Occipital lobe (tissue), 2 donors: Measurements from ENCODE around the gene ST8SIA5. TPM values are rescaled to one million over a fixed set of nuclear protein-coding genes. Genes with fewer than 3 reads are reported as not detected.
"Not testable (repeated sequence)": the region's sequence is repeated elsewhere in the genome, so short reads cannot be mapped to it uniquely, and the experiment has no call there.

Source experiments
- DNase-seq: peaks from one replicate; lab custom pipeline; 2025; lab: John Stamatoyannopoulos, UW
- total RNA-seq: library from RNA; depleted of rRNA; stranded (reverse); fragments of >200 nt; gene quantifications from one replicate; pipeline ENCODE4 v1.2.3, GENCODE V29; 2014

ST8SIA5 gene
- total RNA-seq, result 10.8 TPM

DNA sequence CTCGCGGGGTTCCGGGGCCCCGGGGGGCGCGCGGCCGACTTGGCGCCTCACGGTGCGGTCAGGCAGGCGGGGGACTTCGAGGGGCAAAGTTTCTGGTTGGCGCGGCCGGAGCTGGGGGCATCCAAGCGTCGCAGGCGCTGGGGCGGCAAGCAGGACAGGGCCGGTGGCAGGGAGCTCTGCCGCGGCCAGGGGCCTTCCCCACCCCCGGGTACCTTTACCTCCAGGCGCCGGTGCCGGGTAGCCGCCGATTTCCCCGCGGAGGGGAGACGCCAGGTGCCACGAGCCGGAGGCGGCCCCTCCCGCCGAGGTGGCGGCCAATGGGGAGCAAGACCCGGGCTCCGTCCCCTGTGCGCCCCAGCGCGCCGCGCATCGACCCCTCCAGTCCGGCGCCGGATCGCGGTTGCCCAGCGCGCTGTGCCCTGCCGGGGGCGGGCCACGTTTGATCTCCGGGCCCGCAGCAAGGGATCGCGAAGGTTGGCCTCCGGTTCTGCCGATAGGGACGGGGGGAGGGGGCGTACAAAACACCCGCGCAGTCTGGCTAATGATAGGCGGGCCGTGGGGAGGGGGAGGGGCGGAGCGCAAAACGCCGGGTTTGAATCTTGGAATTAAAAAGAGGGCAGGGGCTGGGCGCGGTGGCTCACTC is at the start of gene ST8SIA5:
Gene ST8SIA5 (minus strand): TSS at position 495 of the 643 bp plus-strand sequence. CDS start 545 bp downstream, outside the sequence.
- DNase-seq, result peak; percentile 55

DNA sequence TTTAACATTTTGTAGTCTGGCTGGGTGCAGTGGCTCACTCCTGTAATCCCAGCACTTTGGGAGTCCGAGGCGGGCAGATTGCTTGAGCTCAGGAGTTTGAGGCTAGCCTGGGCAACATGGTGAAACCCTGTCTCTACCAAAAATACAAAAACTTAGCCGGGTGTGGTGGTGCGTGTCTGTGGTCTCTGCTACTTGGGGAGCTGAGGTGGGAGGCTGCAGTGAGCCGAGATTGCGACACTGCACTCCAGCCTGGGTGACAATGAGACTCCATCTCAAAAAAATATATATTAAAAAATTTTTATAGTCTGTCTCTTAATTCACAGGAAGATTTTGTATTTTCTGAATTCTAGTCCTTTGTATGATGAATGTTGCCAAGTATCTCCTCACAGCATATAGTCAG is 39.1 kb upstream of the ST8SIA5 start:
- not testable (repeated sequence) for DNase-seq

DNA sequence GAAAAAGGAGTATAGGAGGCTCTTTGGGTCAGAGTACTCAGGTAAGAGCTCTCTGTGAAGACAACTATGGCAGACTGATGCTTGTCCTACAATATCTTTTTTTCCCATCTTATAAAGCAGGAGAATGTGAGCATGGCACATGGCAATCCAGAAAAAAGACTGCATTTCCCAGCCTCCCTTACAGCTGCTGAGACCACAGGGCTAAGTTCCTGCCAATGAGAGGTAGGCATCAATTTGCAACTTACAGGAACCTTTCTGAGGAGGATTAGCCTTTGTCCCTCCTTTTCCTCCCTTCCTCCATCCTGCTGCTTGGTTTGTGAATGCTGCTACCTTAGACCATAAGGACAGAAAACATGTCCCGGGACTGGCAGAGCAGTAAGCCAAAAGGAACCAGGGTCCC is 37.8 kb upstream of the ST8SIA5 start:
- DNase-seq, result no peak

DNA sequence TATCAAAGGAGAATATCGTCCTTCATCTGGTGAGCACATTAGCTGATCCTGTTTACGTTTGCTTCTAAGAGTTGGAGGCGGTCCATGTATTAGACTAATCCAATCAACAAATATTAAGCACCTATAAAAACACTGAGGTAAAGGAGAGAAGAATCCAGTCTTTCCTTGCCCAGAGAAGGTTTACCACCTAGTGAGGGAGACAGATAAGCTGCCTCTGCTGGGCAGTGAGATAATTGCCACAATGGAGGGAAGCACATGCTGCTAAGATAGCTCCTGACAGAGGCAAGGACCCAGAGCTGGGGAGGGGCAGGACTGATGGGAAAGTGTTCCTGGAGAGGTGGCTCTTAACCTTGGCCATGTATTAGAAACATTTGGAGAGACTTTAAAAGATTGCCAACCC is 36.7 kb upstream of the ST8SIA5 start:
- DNase-seq, result no peak

- DNase-seq, result no peak
These were observed 32.2 kb upstream of the ST8SIA5 start for GRCh38 chr18:46789088-46789487.

DNA sequence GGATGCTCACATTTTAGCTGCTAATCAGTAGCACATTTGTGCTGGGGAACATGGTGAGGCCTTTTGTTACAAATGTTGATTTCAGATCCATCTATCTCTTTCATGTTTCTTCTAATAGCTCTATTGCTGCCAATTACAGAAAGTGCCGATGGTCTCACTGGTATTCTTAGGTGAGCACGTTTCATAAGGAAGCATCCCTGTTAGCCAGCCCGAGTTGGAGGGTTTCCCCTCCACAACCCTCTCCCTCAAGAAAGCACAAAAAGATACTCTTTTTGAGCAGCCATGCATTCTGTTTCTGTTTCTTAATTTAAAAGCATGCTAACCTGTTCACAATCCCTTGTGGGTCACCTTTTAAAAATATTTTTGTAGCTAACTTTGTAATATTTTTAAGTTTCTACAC is 30.8 kb upstream of the ST8SIA5 start:
- no peak for DNase-seq

DNA sequence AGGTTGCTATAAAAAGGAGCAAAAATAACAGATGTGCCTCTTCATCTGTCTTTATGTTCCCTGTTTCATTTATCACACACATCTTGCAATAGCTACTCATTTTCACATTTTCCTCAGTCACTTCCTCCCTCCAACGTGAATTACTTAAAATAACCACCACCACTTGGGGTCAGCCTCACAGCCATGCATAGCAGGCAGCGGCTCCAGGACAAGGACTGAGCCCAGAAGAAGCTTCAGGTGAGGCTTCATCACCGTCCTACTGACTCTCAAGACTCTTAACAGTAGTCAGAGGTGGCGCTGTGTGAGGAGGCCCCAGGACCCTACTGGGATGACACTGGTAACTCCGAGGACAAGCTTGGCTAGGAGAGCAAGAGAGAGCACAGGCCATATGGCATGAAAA is 15.5 kb upstream of the ST8SIA5 start:
- DNase-seq, result no peak

- DNase-seq, result no peak
These were observed 14.3 kb upstream of the ST8SIA5 start for GRCh38 chr18:46771141-46771540.

GRCh38 chr18:46770708-46771107 is 13.9 kb upstream of the ST8SIA5 start:
- no peak for DNase-seq

- no peak for DNase-seq
These were observed 11.5 kb upstream of the ST8SIA5 start for GRCh38 chr18:46768166-46768921.

DNA sequence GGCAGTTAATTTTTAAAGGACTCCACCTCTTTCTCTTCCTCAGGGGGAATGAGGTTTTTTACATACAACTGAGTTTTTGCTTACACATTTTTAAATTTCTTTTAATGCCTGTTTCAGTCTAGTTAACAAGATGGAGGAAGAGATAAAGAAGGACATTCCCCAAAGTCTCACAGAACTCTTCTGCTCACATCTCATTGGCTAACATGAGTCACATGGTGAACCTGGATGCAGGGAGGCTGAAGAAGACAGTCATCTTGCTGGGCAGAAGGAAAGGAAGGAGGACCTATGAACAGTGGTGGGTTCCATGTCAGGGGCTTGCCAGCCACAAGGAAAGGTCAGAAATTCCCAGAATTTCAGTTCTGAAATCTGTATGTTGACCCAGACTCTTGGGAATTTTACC is 10.4 kb upstream of the ST8SIA5 start:
- DNase-seq, result no peak

GRCh38 chr18:46764586-46764985 is 7.7 kb upstream of the ST8SIA5 start:
- DNase-seq, result no peak

- DNase-seq, result no peak
These were observed 4.4 kb upstream of the ST8SIA5 start for GRCh38 chr18:46761059-46761769.

GRCh38 chr18:46759890-46760289 is 3.0 kb upstream of the ST8SIA5 start:
- DNase-seq, result no peak

GRCh38 chr18:46756025-46756558 is 761 bp downstream of the ST8SIA5 start:
- no peak for DNase-seq

DNA sequence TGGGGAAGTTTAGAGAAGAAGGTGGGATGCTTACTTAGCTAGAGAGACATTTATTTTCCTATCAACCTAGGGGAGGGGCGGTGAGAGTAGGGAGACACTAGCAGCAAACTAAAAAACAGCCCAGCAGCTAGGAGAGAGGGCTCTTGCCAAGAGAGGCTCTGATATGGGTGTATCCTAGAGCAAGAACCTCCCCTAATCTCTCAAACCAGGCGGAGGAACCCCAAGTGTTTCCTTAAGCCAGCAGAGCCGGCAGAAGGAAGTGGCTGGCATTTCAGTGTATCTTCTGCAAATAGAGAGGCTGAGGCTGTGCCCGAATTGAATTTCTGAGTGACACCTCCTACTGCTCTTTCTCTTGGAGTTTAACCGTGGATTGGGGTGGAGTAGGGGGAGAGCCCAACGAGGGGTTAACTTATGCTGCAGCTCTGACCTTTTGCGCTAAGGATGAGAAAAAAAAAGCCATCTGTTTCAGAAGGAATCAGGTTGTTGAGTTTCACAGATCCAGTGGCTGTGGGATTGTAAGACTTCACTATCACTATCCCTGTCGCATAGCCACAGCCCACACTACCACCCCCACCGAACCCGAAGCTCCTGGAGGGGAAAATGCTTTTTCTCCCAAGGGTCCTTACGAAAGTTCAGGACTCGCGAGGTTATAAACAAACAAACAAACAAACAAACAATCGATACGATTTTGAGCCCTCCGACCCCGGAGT is 1.4 kb downstream of the ST8SIA5 start:
- peak; percentile 56 for DNase-seq

DNA sequence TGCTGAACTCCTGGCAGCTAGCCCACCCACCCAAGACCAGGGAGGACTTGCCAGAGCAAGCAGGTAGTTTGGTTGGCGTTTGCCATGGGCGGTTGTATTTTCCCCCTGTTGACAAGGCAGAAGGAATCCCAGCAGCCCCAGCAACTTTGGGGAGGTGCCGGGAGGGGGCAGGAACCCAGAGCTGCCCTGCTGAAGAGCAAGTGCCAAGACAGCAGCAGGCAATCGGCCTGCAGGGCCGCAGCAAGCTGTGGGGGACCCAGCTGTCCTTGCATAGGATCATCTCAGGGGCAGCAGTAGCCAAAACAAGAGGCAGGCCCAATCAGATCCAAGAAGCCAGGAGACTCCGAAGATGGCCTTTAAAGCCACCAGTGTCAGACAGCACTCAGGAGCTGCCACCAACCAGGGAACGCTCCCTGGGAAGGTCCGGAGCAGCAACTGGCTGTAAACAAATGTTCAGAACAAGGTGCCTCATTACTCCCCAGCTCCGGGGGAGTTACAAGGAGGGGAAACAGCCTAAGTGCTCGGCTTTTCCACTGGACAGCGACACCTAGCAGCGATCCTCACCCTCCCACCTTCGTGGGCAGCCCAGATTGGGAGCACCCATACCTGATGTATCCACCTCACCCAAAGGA is 2.1 kb downstream of the ST8SIA5 start:
- DNase-seq, result peak; percentile 56

DNA sequence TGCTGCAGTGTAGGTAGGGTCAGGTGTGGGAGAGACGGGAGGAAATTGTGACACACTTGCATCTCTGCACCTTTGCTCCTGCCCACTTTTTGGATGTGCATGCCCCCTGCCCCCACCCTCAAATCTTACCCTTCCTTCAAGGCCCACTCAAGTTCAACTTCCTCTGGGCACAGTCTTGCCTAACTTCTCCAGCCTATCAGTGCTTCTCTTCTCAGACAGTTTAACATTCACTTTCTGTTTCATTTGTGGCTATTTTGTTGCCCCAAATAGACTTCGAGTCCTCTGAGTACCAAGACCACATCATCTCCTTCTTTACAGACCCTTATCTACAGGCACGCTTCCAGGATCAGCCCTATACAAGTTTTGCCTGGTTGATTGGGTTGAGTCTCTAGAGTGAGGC is 2.7 kb downstream of the ST8SIA5 start:
- no peak for DNase-seq

GRCh38 chr18:46751882-46752281 is 5.0 kb downstream of the ST8SIA5 start:
- no peak for DNase-seq

DNA sequence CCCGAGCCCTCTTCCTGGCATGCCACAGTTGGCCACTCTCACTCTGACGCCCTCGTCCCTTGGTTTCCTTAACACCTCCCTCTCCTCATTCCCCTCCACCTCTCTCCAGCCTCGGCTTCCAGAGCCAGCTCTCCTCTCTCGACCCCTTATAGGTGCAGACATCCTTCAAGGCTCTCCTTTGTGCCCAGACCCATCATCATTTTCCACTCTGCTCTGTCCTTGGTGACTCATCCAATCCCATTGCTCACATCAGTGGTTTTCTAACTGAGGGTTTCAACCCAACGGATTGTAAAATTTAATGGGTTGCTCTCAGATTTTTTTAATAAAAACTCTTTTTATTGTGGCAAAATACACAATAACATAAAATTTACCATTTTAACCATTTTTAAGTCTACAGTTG is 6.2 kb downstream of the ST8SIA5 start:
- DNase-seq, result no peak

DNA sequence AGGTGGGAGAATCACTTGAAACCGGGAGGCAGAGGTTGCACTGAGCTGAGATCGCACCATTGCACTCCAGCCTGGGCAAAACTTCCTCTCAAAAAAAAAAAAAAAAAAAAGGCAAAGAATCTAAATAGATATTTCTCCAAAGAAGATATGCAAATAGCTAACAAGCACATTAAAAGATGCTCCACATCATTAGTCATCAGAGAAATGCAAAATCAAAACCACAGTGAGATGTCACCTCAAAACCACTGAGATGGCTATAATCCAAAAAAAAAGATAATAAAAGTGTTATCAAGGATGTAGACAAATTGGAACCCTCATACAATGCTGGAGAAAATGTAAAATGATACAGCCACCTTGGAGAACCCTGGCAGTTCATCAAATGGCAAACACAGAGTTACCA is 8.4 kb downstream of the ST8SIA5 start:
- DNase-seq, result no peak
